Right lobe of liver (tissue), 6 donors: ENCODE data around the gene TPRG1L. TPM values are rescaled to one million over a fixed set of nuclear protein-coding genes. Genes with fewer than 3 reads are reported as not detected.
A peak's percentile ranks its signal among the peaks of the same experiment; 100 is the strongest.

Source experiments
- ATAC-seq, 4 donors: fragments of 200-7000 bp; cut with Tn5 transposase; one replicate each; pipeline ENCODE4 v1.9.1; 2020; ENCODE audit warnings: mild to moderate bottlenecking in 4 of 4, moderate library complexity in 4 of 4
- DNase-seq, 3 donors: peaks; one replicate each; pipeline ENCODE4 v3.0.0-alpha.2; 2020
- H3K27ac ChIP-seq, 3 donors: fragments of 200-600 bp; one replicate each; pipeline ENCODE4 v1.8.0; 2022
- H3K27me3 ChIP-seq, 2 donors: fragments of 200-600 bp; one replicate each; pipeline ENCODE4 v1.8.0; 2022
- H3K36me3 ChIP-seq, 4 donors: fragments of 200-600 bp; sonication (generic) in 1 of 4; one replicate each; pipeline versions ENCODE4 v1.5.1 to v1.8.0; 2017 to 2022; ENCODE audit warnings: control low read depth in 1 of 4
- H3K4me1 ChIP-seq, 4 donors: fragments of 200-600 bp; sonication (generic) in 1 of 4; one replicate each; pipeline versions ENCODE4 v1.5.1 to v1.8.0; 2017 to 2022; ENCODE audit warnings: control low read depth in 1 of 4
- H3K4me3 ChIP-seq, 3 donors: fragments of 200-600 bp; one replicate each; pipeline ENCODE4 v1.8.0; 2022
- H3K9me3 ChIP-seq, 4 donors: fragments of 200-600 bp; sonication (generic) in 1 of 4; one replicate each; pipeline versions ENCODE4 v1.5.1 to v1.8.0; 2017 to 2022; ENCODE audit warnings: control low read depth in 1 of 4
- CTCF ChIP-seq, 4 donors: fragments of 200-600 bp in 3 of 4; fragments of 450-650 bp in 1 of 4; IDR thresholded peaks; one replicate each; pipeline versions ENCODE4 v1.5.1 to v1.8.0; 2016 to 2022; ENCODE audit warnings: antibody characterized with exemption in 4 of 4, mild to moderate bottlenecking in 2 of 4
- POLR2A ChIP-seq: fragments of 450-650 bp; IDR thresholded peaks from one replicate; pipeline ENCODE4 v1.6.1; 2017; ENCODE audit warnings: antibody characterized with exemption, mild to moderate bottlenecking
- WGBS: methylation state at CpG from one replicate; pipeline ENCODE4 v1.1.6; 2018; ENCODE audit warnings: low coverage, low lambda C conversion rate; ENCODE audit not compliant: insufficient coverage; ENCODE audit errors: missing lambda C conversion rate; 5-methylcytosine and 5-hydroxymethylcytosine counted together
- intact Hi-C, 2 donors: fragments of 100-400 bp; cut with DNase I; formaldehyde crosslinking; loops; one replicate each; pipeline versions ENCODE4 v1.11.2 to v1.14.1; 2022
- total RNA-seq, 6 experiments: library from RNA; depleted of rRNA in 2 of 6; stranded (reverse); fragments of >200 nt in 2 of 6; fragmentation: NEBNext Ultra II Directional in 3 of 6; extraction: Animal tissue kit (Norgen Biotek cat#: 25700) in 3 of 6; gene quantifications; one replicate each; pipeline versions ENCODE4 v1.1.0 to v1.2.4, GENCODE V29; 2016 to 2023
- donor health status: DM: no; HTN: yes; CAD: no.
- donor health status: DM: no; HTN: no; CAD: no.
- donor health status: DM: no; HTN: no; CAD: no.
- donor health status: DM: no; HTN: yes; CAD: no.
- donor health status: DM: no; HTN: yes; CAD: no.

TPRG1L gene
- total RNA-seq, 6 experiments from 2014 or later, result 42.5 to 54.6 (median 53.4) TPM

- Histone ChIP-seq H3K36me3 (no peaks in the 10 kb centered on the region), H3K4me1 (peaks cover 0 to 5% (median 2%) of the 10 kb centered on the region in 4 donors), H3K9me3 (no peaks in the 10 kb centered on the region), H3K4me3 (no peak overlapping the region), H3K27me3 (no peaks in the 10 kb centered on the region), H3K27ac (no peak overlapping the region)
- intact Hi-C loops, result no loop called here
- TF ChIP-seq CTCF (IDR thresholded peaks at IDR 0.05), result no peak
- TF ChIP-seq POLR2A, result no peak
- no CpG with 5 or more reads among the region's 14 CpGs for WGBS
- ATAC-seq (no peak), DNase-seq (peak in 2 of 3 donors; percentile 20 to 53)
These were observed 44.6 kb downstream of the TPRG1L start for GRCh38 chr1:3669421-3669821.

- DNase-seq, result peak in 2 of 3 donors; percentile 10 to 50
- WGBS, result no CpG with 5 or more reads among the region's 9 CpGs
These were observed 45.2 kb downstream of the TPRG1L start for GRCh38 chr1:3669971-3670431.

GRCh38 chr1:3670823-3671265, 46.0 kb downstream of the TPRG1L start:
- ATAC-seq, result no peak
- Histone ChIP-seq H3K4me3 (no peak overlapping the region), H3K4me1 (peaks cover 0 to 5% (median 2%) of the 10 kb centered on the region in 4 donors), H3K27ac (no peak overlapping the region), H3K9me3 (no peaks in the 10 kb centered on the region), H3K27me3 (no peaks in the 10 kb centered on the region), H3K36me3 (no peaks in the 10 kb centered on the region)
- DNase-seq, result peak; percentile 22 to 53 (median 50)
- WGBS, result 89% methylated on average over 5 of the region's 15 CpGs
- intact Hi-C loops, result no loop called here
- TF ChIP-seq CTCF (IDR thresholded peaks at IDR 0.05), result no peak
- TF ChIP-seq POLR2A, result no peak

More at GRCh38 chr1:3669971-3670431, 45.2 kb downstream of the TPRG1L start:
- ATAC-seq, result no peak
- H3K36me3 ChIP-seq, result no peaks in the 10 kb centered on the region
- intact Hi-C loops, result no loop called here
- TF ChIP-seq CTCF (IDR thresholded peaks at IDR 0.05), result no peak
- no peak for TF ChIP-seq POLR2A
- H3K27ac ChIP-seq, result no peak overlapping the region
- peaks cover 0 to 5% (median 2%) of the 10 kb centered on the region in 4 donors for H3K4me1 ChIP-seq
- H3K27me3 ChIP-seq, result no peaks in the 10 kb centered on the region
- no peaks in the 10 kb centered on the region for H3K9me3 ChIP-seq
- H3K4me3 ChIP-seq, result no peak overlapping the region

GRCh38 chr1:3671371-3672180, 46.8 kb downstream of the TPRG1L start:
- H3K27me3 ChIP-seq, result no peaks in the 10 kb centered on the region
- DNase-seq (peak; percentile 15 to 49 (median 45)), ATAC-seq (no peak)
- TF ChIP-seq POLR2A (no peak), CTCF (IDR thresholded peaks at IDR 0.05) (no peak)
- intact Hi-C loops, result no loop called here
- H3K36me3 ChIP-seq, result no peaks in the 10 kb centered on the region
- H3K9me3 ChIP-seq, result no peaks in the 10 kb centered on the region
- 64% methylated on average over 14 of the region's 29 CpGs for WGBS
- no peak overlapping the region for H3K4me3 ChIP-seq
- H3K4me1 ChIP-seq, result peaks cover 0 to 5% (median 2%) of the 10 kb centered on the region in 4 donors
- H3K27ac ChIP-seq, result no peak overlapping the region
